Inflammatory macrophage (primary cell): ENCODE measurements around the gene EDC4.

Experiments
- DNase-seq, 2 donors: peaks; one replicate each; pipeline ENCODE4 v3.0.0-alpha.2; 2020 to 2022

The EDC4 gene

DNA sequence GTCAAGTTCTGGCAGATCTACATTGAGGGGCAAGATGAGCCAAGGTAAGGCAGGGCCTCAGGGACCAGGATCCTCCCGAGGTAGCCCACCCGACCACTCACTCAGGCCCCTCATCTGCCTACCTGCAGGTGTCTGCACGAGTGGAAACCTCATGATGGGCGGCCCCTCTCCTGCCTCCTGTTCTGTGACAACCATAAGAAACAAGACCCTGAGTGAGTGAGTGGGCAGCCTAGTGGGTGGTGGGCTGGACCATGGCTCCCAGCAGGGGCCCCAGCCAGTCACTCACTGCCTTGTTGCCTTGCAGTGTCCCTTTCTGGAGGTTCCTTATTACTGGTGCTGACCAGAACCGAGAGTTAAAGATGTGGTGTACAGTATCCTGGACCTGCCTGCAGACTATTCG is 5.4 kb downstream of the EDC4 start:
- DNase-seq = no peak

DNA sequence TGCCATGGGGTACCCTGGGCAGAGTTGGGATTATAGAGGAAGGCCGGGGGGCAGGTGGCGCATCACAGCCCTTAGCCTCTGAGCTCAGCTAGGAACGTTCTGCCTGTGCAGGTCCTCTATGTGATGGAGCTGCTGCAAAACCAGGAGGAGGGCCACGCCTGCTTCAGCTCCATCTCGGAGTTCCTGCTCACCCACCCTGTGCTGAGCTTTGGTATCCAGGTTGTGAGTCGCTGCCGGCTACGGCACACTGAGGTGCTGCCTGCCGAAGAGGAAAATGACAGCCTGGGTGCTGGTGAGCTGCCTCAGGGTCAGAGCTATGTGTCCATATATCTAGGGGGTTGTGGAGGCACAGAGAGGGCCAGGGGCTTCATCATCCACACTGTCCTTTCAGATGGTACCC is 6.0 kb downstream of the EDC4 start:
- no peak for DNase-seq

DNA sequence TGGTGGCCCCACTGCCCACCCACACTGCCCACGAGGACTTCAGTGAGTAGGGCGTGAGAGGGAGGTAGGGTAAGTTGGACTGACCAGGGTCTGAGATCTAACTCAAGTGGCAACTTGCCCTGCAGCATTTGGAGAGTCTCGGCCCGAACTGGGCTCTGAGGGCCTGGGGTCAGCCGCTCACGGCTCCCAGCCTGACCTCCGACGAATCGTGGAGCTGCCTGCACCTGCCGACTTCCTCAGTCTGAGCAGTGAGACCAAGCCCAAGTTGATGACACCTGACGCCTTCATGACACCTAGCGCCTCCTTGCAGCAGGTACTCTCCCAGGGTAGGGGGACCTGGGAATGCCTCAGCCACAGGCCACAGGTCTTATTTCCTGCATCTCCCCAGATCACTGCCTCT is 6.6 kb downstream of the EDC4 start:
- no peak for DNase-seq

DNA sequence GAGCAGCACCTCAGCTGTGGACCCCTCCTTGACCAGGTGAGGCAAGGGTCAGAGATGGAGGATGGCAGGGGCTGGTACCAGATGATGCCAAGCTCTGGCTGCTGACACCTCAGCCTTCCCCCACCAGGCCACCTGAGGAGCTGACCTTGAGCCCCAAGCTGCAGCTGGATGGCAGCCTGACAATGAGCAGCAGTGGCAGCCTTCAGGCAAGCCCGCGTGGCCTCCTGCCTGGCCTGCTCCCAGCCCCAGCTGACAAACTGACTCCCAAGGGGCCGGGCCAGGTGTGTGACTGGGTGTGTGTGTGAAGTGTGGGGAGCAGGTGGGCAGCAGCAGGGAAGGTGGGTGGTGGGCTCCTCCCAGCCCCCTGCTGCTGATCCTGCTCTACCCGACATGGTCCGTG is 7.1 kb downstream of the EDC4 start:
- DNase-seq = no peak

DNA sequence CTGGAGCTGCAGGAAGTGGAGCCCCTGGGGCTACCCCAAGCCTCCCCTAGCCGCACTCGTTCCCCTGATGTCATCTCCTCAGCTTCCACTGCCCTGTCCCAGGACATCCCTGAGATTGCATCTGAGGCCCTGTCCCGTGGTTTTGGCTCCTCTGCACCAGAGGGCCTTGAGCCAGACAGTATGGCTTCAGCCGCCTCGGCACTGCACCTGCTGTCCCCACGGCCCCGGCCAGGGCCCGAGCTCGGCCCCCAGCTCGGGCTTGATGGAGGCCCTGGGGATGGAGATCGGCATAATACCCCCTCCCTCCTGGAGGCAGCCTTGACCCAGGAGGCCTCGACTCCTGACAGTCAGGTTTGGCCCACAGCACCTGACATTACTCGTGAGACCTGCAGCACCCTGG is 7.7 kb downstream of the EDC4 start:
- no peak for DNase-seq

DNA sequence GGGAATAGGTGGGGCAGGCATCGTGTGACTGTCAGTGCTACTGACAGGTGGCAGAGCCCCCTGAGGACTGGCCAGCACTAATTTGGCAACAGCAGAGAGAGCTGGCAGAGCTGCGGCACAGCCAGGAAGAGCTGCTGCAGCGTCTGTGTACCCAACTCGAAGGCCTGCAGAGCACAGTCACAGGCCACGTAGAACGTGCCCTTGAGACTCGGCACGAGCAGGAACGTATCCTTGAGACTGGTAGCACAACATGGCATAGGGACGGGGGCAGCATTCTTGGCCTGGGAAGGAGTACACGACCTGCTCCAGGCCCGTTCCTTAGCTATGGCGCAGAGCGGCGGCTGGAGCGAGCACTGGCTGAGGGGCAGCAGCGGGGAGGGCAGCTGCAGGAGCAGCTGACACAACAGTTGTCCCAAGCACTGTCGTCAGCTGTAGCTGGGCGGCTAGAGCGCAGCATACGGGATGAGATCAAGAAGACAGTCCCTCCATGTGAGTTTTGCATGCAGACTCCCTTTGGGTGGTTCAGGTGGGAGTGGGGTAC is 8.8 kb downstream of the EDC4 start:
- no peak for DNase-seq

DNA sequence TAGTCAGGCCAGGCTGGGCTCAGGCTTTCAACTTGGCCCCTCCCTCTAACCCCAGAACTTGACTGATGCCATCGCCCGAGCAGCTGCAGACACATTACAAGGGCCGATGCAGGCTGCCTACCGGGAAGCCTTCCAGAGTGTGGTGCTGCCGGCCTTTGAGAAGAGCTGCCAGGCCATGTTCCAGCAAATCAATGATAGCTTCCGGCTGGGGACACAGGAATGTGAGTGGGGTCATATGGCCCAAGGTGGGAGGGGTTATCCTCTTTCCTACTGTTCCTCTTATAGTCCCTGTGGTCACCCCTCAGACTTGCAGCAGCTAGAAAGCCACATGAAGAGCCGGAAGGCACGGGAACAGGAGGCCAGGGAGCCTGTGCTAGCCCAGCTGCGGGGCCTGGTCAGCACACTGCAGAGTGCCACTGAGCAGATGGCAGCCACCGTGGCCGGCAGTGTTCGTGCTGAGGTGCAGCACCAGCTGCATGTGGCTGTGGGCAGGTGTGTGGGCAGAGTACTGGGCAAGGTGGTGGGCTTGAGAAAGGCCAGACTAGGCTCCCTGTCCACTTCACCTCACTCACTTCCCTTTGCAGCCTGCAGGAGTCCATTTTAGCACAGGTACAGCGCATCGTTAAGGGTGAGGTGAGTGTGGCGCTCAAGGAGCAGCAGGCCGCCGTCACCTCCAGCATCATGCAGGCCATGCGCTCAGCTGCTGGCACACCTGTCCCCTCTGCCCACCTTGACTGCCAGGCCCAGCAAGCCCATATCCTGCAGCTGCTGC is 9.7 kb downstream of the EDC4 start:
- no peak for DNase-seq

DNA sequence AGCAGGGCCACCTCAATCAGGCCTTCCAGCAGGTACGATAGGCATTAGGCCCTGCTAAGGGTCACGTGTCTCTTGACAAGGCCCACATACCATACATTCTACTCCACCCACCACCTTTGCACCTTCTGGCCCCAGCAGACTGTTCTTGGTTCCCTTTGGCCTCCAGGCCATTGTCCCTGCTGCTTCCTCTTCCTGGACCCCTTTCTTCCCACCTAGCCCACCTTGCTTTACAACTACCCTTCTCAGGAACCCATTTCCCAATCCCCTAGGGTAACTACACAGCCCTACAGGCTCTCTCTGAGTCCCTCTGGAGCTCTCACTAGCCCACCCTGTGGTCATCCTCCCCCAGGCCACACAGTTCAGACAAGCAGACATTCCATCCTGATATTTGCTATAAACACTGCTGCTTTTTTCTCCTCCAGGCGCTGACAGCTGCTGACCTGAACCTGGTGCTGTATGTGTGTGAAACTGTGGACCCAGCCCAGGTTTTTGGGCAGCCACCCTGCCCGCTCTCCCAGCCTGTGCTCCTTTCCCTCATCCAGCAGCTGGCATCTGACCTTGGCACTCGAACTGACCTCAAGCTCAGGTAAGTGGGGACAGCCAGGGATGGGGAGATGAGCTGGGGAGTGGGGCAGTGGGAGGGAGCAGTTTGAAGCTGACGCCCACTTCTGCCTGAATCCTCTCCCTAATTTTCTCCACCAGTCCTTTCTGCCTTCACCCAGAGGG is 10.5 kb downstream of the EDC4 start:
- DNase-seq = no peak

DNA sequence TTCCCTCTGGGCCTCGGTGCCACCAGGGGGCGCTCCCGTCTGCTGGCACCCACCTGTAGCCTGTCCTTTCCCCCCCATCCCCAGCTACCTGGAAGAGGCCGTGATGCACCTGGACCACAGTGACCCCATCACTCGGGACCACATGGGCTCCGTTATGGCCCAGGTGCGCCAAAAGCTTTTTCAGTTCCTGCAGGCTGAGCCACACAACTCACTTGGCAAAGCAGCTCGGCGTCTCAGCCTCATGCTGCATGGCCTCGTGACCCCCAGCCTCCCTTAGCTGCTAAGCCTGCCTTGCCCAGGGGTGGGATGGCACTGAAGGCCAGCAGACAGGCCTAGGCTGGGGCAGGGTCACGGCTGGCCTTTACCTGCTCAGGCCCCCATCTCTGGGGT is 11.0 kb downstream of the EDC4 start:
- DNase-seq = peak in 1 of 2 donors; percentile 35

DNA sequence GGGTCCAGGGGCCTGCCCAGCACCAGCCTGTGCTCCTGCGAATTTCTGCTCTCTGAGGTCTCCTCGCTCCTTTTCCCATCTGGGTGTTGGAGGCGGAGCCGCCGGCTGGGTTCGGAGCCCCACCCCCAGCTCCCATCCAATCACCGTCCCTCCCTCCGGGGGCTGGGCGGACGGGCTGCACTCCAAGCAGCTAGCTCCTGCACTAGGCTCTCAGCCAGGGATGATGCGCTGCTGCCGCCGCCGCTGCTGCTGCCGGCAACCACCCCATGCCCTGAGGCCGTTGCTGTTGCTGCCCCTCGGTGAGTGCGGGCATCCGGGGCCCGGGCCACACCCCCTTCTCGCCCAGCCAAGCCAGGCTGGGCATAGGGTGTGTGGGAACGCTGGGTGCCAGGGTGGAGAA is 11.8 kb downstream of the EDC4 start, which contains the start of gene NRN1L:
TSS of gene NRN1L (plus strand) at position 202 of the 400 bp plus-strand sequence. CDS start at position 221, 19 bp downstream.
- no peak for DNase-seq

DNA sequence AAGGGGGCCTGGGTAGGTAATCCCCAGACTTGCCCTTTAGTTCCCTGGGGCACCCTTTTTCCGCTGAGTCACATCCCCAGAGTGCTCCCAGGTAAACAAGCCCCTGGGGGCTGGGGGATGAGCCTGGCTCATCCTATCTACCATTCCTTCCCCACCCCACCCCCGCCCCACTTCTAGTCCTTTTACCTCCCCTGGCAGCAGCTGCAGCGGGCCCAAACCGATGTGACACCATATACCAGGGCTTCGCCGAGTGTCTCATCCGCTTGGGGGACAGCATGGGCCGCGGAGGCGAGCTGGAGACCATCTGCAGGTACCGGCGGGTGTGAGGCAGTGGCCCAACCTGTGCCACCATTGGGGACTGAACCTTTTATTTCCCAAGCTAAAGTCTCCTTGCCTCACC is 12.7 kb downstream of the EDC4 start:
- no peak for DNase-seq

DNA sequence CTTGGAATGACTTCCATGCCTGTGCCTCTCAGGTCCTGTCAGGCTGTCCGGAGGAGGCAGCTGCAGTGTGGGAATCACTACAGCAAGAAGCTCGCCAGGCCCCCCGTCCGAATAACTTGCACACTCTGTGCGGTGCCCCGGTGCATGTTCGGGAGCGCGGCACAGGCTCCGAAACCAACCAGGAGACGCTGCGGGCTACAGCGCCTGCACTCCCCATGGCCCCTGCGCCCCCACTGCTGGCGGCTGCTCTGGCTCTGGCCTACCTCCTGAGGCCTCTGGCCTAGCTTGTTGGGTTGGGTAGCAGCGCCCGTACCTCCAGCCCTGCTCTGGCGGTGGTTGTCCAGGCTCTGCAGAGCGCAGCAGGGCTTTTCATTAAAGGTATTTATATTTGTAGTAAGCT is 13.1 kb downstream of the EDC4 start:
- no peak for DNase-seq

DNA sequence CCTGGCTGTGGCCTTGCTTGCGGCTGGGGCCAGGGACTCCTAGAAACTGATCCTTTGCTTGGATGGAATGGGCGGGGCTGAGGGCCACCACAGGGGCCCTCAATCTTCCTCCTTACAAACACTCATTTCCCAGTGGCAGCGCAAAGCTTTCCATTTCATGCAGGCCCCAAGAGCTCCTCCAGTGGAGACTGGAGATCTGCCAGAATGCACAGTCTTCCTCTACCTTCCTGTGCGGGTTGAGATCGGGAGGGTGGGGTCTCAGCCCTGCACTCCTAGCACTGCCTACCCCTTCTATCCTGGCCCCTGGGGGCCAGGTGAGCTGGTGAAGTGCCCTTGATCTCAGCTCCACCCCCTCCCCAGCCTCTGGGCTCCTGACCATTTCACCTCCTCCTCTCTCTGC is 13.5 kb downstream of the EDC4 start:
- no peak for DNase-seq

DNA sequence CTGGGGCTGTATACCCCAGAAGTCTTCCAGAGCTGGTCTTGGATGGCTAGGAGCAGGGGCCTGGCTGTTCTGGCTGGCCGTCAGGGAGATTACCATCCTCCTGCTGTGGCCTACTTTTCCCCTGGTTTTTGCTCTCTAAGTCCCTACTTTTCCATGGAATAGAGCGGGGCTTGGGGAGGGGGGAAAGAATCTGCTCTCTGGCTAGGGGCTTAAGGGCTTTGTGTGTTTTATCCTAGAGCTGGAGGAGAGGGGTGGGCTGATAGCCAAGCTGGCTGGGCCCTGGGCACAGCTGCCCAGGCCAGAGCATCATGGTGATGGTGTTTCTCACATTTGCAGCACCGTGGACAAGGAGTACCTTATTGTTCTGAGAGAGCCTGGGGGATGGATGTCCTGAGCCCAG is 15.5 kb downstream of the EDC4 start:
- DNase-seq = no peak

DNA sequence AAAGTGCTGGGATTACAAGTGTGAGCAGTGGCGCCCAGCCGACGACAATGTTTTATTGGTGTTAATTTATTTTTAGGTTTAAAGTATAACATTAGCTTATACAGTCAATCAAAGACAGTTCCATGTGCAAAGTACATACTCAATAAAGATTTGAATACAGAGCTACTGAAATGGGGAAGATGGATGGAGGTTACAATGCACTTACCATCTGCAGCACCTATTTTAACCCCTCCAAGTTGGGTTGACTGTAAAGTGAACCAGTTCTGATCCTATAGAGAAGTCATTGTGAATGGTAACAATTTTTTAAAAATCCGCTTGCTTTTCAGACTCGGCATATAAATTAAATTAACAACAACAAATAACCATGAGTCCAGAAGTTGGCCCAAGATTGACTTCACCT is 19.5 kb downstream of the EDC4 start:
- DNase-seq = no peak

DNA sequence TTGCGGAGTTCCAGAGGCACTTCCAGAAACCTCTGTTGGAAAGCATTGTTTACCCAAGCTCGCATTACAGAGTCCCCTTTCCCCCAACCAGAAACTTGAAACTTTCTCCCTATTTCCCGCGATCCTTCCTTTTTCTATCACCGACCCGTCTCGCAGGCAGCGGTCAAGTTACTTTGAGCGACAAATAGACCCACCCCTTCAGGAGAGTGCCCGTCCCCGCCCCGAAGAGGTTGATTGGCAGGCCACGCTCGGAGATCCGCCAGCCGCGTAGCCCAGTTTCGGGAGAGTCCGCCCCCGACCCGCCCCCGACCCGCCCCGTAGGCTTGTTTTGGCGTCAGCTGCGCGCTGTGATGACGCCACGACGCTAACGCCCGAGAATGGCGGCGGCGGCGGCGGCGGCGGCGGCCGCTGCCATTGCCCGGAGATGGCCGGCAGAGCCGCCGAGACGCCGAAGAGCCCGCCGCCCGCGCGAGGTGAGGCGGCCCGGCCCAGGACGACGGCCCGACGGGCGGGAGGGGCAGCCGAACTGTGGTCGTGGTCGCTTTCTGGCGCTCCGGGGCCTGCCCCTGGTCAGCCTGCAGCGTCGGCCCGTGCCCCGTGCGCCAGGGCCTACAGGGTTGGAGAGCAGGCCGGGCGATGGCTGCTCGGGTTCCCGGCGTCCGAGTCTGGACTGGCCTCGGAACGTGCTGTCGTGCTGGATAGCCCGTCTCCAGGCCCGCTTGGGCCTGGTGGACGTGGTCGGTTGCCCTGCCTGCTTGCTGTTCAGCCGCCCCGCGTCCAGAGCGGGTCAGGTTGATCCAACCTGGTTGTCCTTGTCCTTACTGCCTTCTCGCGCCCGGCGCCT is 20.3 kb downstream of the EDC4 start, which contains the start of gene PSKH1:
TSS of gene PSKH1 (plus strand) at position 356 of the 844 bp plus-strand sequence. CDS start 15,496 bp downstream, outside the sequence.
- peak; percentile 97 to 98 for DNase-seq

DNA sequence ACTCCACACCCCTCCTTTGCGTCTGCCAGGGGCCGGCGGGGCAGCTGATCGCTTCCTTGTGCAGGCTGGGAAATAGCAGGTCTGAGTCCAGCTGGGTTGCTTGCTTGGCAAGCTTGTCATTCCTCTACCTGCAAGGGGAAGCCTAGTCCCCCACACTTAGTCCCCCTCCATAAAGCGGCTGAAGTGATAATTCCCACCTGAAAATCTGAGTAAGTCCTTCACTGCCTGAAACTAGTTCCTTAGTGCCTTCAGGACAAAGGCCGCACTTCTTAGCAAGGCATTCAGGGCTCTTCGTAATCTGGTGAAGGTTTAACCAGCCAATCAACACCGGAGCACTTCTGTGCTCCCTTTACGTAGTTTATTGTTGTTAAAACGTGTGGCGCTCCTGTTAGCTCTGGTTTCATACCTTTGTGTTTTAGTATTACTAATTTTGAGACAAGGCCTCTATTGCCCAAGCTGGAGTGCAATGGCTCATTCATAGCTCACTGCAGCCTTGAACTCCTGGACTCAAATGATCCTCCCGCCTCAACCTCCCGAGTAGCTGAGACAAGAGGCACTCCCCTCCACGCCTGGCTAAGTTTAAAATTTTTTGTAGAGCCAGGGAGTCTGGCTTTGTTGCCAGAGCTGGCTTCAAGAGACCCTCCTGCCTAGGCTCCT is 21.0 kb downstream of the EDC4 start:
- peak in 1 of 2 donors; percentile 44 for DNase-seq

DNA sequence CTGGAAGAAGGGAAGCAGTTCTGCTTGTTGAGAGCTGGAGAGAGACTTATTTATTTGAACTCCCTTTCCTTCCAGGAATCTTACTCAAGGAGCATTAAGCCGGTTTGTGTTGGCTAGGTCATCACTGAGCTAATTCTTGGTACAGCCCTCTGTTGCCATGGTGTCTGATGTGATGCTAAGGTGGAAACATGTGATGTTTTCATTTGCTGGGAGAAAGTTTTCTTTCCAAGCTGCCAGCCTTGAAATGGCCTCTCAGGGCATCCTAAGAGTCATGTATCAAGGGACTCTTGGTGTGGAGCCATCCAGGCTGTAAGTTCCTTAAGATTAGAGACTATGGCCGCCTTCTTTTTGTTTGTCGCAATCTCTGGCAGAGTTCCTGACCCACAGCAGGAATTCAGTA is 24.4 kb downstream of the EDC4 start:
- DNase-seq = no peak

DNA sequence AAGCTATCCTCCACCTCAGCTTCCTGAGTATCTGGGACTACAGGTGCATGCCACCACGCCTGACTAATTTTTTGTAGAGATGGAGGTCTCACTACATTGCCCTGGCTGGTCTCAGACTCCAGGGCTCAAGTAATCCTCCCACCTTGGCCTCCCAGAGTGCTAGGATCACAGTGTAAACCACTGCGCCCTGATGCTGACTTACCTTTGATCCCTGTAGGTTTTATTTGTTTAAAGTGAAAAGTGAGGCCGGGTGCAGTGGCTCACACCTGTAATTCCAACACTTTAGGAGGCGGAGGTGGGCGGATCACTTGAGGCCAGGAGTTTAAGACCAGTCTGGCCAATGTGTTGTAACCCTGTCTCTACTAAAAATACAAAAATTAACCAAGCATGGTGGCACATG is 28.9 kb downstream of the EDC4 start:
- DNase-seq = no peak

DNA sequence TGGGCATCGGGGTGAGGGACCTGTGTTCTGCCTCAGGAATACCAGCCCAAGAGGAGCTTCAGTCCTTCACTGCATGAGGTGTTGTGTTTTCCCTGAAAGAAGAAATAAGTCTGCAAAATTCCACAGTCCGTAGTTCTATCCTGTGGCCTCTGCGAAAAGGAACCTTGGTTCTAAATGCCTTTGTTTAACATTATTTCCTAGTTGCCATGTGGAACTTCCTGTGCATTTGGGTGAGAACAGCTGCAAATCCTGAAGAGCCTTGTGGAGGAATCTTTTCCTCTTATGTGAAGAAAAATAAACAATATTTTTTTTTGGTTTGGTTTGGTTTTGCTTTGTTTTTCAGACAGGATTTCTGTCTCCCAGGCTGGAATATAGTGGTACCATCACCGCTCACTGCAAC is 30.0 kb downstream of the EDC4 start:
- DNase-seq = no peak

DNA sequence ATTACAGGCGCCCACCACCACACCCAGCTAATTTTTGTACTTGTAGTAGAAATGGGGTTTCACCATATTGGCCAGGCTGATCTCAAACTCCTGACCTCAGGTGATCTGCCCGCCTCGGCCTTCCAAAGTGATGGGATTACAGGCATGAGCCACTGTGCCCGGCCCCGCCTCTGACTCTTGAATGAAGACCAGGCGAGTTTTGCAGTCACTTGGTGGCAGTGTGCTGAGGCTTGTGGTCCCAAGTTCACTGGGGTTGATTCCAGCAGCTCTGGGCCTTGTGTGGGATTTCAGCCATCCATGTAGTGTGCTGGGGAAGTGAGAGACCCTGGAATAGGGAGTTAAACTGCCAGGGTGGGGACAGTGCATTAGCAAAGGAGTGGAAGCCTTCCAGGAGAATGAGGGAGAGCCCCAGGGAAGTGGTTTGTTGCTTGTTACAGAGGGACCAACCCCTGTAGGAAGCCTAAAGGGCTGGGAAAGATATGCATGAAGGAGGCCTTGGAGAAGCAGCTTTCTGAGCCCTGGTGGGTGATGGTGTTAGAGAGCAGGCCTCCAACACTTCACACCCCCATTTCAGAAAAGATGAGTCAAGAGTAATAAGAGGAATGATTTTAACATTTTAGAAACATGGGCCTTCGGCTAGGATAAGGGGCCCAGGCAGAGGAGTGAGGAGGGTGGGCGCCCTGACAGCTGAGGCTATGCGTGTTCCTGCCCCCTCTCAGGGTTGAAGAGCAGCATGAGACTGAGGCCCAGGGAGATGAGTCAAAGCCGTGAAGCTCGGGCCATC is 34.7 kb downstream of the EDC4 start:
- no peak for DNase-seq
